BLaER1 (cell line): ENCODE data around the gene AHNAK.

ENCODE experiments used
- H3K27ac ChIP-seq: shearing (Covaris generic); formaldehyde crosslinking; 2 replicates; pipeline ENCODE4 v1.8.1; 2022
- H3K27me3 ChIP-seq: shearing (Covaris generic); formaldehyde crosslinking; 2 replicates; pipeline ENCODE4 v1.8.1; 2022
- H3K36me3 ChIP-seq: shearing (Covaris generic); formaldehyde crosslinking; 2 replicates; pipeline ENCODE4 v1.8.1; 2022
- H3K4me1 ChIP-seq: shearing (Covaris generic); formaldehyde crosslinking; 2 replicates; pipeline ENCODE4 v1.8.1; 2022
- H3K4me2 ChIP-seq: shearing (Covaris generic); formaldehyde crosslinking; 2 replicates; pipeline ENCODE4 v1.8.1; 2022
- H3K4me3 ChIP-seq: shearing (Covaris generic); formaldehyde crosslinking; 2 replicates; pipeline ENCODE4 v1.8.1; 2022
- H3K9ac ChIP-seq: shearing (Covaris generic); formaldehyde crosslinking; 2 replicates; pipeline ENCODE4 v1.8.1; 2022
- H3K9me3 ChIP-seq: shearing (Covaris generic); formaldehyde crosslinking; 2 replicates; pipeline ENCODE4 v1.8.1; 2022
- H4K20me1 ChIP-seq: shearing (Covaris generic); formaldehyde crosslinking; 2 replicates; pipeline ENCODE4 v1.8.1; 2022
- Cebpa-rat ChIP-seq: shearing (Covaris generic); IDR thresholded peaks from 2 replicates; pipeline ENCODE4 v1.8.1; 2022

AHNAK gene

DNA sequence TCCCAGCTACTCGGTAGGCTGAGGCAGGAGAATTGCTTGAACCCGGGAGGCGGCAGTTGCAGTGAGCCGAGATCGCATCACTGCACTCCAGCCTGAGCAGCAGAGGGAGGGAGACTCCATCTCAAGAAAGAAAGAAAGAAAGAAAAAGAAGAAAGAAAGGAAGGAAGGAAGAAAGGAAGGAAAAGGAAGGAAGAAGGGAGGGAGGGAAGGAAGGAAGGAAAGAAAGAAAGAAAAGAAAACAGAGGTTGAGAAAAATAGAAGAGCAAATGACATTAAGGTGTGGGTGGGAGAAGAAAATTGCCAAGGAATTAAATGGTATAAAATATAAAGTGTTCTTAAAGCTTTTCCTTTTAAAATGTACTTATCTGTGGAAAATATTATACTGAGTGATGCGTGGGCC, 49.9 kb downstream of the AHNAK start:
- no peak overlapping the region for H3K4me3 ChIP-seq
- H3K36me3 ChIP-seq = no peaks in the 10 kb centered on the region
- TF ChIP-seq Cebpa-rat = no peak
- no peak overlapping the region for H3K4me2 ChIP-seq
- H4K20me1 ChIP-seq = no peaks in the 10 kb centered on the region
- peaks cover 8% of the 10 kb centered on the region for H3K4me1 ChIP-seq
- H3K9me3 ChIP-seq = no peaks in the 10 kb centered on the region
- H3K9ac ChIP-seq = no peak overlapping the region
- no peak overlapping the region for H3K27ac ChIP-seq
- H3K27me3 ChIP-seq = no peaks in the 10 kb centered on the region

DNA sequence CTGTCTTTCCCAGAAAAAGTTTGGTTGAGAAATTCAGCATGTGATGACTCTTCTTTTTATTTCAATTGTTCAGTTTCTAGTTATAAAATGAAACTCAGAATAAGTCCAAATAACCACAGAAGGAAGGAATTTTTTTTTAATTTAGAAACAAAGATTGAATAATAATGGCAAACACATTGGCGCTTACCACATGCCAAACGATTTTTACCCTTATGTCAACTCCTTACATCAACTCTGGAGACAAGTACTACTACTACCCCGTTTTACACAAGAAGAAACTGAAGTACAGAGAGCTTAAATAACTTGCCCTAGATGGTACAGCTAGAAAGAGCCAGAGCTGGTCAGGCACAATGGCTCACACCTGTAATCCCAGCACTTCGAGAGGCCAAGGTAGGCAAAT, 52.4 kb downstream of the AHNAK start:
- H3K4me2 ChIP-seq = no peak overlapping the region
- no peak overlapping the region for H3K9ac ChIP-seq
- H3K9me3 ChIP-seq = no peaks in the 10 kb centered on the region
- TF ChIP-seq Cebpa-rat = no peak
- H3K36me3 ChIP-seq = no peaks in the 10 kb centered on the region
- H3K4me1 ChIP-seq = peaks cover under 1% of the 10 kb centered on the region
- no peak overlapping the region for H3K4me3 ChIP-seq
- H4K20me1 ChIP-seq = no peaks in the 10 kb centered on the region
- no peak overlapping the region for H3K27ac ChIP-seq
- no peaks in the 10 kb centered on the region for H3K27me3 ChIP-seq

DNA sequence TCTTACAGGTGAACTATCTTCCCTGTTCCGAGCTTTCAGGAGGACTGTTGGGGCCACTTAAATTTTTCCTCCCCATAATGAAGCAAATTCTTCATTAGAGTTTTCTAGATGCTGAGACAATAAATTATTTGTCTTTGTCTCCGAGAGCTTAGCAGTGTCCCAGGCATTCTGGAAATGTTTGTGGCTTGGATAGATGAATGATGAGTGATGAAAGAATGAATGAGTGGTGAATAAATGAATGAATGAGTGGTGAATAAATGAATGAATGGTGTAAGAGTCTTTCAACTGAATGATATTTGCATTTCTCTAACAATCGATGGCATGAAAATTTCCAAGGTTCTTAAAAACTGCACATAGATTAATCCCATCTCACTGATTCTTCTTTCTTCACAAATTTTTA, 52.8 kb downstream of the AHNAK start:
- Histone ChIP-seq H3K27ac (no peak overlapping the region), H3K27me3 (no peaks in the 10 kb centered on the region), H3K36me3 (no peaks in the 10 kb centered on the region), H4K20me1 (no peaks in the 10 kb centered on the region), H3K4me1 (no peaks in the 10 kb centered on the region), H3K4me2 (no peak overlapping the region), H3K4me3 (no peak overlapping the region), H3K9ac (no peak overlapping the region), H3K9me3 (no peaks in the 10 kb centered on the region)
- no peak for TF ChIP-seq Cebpa-rat

DNA sequence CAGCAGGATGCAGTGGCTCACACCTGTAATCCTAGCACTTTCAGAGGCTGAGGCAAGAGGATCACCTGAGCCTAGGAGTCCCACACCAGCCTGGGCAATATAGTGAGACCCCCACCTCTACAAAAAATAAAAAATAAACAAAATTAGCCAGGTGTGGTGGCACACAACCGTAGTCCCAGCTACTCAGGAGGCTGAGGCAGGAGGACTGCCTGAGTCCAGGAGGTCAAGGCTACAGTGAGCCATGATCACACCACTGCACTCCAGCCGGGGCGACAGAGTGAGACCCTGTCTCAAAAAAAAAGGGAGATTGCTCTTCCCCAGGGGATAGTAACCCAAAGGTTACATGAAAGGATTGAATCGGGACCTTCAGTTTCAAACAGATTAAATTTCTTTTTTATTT, 54.0 kb downstream of the AHNAK start:
- H4K20me1 ChIP-seq = no peaks in the 10 kb centered on the region
- no peak overlapping the region for H3K27ac ChIP-seq
- no peak overlapping the region for H3K4me2 ChIP-seq
- H3K4me3 ChIP-seq = no peak overlapping the region
- H3K27me3 ChIP-seq = no peaks in the 10 kb centered on the region
- H3K36me3 ChIP-seq = no peaks in the 10 kb centered on the region
- no peaks in the 10 kb centered on the region for H3K9me3 ChIP-seq
- no peaks in the 10 kb centered on the region for H3K4me1 ChIP-seq
- H3K9ac ChIP-seq = no peak overlapping the region
- no peak for TF ChIP-seq Cebpa-rat

DNA sequence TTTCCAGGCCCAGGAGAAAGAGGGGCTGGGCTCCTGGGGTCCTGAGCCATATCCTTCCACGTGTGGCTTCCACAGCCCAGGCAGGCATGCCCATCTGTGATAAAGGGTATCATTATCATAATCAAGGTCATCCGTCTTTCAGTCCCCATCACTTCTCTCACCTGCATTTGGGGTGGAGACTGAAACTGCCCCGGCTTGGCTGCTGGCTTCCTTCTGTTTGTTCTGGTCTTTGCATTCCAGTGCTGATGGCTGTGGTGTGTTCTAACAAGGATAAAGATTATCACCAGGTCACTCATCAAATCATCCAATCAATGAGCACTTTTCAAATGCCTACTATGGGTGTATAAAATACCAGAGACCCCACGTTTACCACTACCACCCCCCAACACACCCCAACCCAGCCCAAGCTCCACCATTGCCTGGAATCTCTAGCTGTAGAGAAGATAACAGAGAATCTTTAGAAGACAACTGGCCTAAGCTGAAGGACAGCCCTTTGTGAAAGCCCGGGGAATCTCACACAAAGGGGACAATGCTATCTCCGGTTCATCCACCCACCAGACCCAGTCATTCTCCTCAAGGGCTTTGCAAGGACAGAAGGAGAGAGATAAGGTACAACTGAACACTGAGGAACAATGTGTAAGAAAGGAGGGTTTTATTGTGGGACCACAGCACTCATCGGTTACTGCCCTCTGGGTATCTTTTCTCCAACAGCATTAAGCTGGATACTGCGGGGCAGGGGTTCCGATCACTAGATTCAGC, 54.9 kb downstream of the AHNAK start:
- Histone ChIP-seq H3K9ac (no peak overlapping the region), H3K9me3 (no peaks in the 10 kb centered on the region), H3K27me3 (no peaks in the 10 kb centered on the region), H3K27ac (no peak overlapping the region), H3K4me3 (no peak overlapping the region), H4K20me1 (no peaks in the 10 kb centered on the region), H3K36me3 (no peaks in the 10 kb centered on the region), H3K4me2 (no peak overlapping the region), H3K4me1 (no peaks in the 10 kb centered on the region)
- no peak for TF ChIP-seq Cebpa-rat

DNA sequence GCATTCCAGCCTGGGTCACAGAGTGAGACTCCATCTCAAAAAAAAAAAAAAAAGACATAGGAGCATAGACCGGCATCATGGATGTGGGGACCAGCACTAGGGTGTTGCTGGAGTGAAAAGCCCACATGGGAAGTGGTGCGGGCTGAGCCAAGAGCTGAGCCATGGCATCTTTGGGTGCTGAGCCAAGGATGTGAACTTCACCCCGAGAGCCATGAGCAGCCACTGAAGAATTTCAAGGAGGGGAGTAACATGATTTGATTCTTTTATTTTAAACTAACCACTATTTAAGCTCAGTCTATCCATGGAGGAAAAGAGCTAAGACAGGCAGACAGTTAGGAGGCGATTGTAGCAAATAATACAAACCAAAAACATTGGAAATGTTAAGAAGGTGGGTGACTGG, 57.4 kb downstream of the AHNAK start:
- Histone ChIP-seq H3K4me2 (no peak overlapping the region), H3K27ac (no peak overlapping the region), H3K4me3 (no peak overlapping the region), H3K27me3 (no peaks in the 10 kb centered on the region), H3K4me1 (no peaks in the 10 kb centered on the region), H4K20me1 (no peaks in the 10 kb centered on the region), H3K9ac (no peak overlapping the region), H3K36me3 (no peaks in the 10 kb centered on the region), H3K9me3 (no peaks in the 10 kb centered on the region)
- TF ChIP-seq Cebpa-rat = no peak

DNA sequence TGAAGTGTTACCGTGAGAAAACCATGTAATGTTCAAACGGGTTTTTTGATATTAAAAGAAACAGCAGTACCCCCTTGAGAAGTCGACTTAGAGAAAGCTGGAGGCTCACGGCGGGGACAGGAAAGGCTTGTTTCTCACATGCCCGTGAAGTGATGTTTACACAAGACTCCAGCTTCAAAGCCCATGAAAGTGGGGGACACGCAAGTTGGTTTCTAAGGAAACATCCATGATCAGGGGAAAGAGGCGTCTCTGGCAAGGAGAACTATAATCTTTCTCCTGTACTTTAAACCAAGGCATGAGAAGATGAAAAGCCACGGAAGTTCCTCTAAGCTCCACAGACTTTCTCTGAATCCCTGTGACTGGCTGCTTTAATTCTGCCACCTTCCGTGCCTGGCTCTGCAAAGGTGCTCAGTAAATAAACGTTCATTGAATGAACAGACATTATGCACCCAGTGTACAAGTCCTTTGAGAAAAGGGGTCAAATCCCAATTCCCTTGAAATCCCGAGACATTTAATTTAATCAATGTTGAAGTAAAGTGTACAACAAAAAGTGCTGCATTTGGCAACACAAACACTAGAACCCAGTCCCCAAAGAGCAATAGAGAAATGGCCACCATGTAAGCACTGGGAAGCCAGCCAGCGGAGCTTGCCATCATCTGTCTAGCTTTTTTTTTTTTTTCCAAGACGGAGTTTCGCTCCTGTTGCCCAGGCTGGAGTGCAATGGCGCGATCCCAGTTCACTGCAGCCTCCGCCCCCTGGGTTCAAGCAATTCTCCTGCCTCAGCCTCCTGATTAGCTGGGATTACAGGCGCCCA, 58.7 kb downstream of the AHNAK start:
- Histone ChIP-seq H3K4me2 (no peak overlapping the region), H3K4me3 (no peak overlapping the region), H3K9ac (no peak overlapping the region), H3K4me1 (no peaks in the 10 kb centered on the region), H3K36me3 (no peaks in the 10 kb centered on the region), H4K20me1 (no peaks in the 10 kb centered on the region), H3K27ac (no peak overlapping the region), H3K9me3 (no peaks in the 10 kb centered on the region), H3K27me3 (no peaks in the 10 kb centered on the region)
- TF ChIP-seq Cebpa-rat = no peak

DNA sequence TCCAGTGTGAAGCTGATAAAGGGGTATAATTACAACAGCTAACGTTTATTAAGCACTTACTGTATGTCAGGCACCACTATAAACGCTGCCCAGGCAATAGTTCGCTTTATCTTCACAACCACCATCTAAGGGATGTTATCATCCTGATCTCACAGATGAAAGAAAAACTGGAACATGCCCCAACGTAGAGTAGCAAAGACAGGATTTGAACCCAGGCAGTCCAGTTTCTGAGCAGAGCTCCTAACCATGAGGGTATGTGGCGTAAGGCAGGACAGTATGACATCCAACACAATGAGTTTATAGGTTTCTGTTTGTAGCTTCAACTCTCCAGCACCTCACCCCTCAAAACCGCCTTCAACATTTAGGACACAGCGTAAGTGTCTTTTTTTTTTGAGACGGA, 59.5 kb downstream of the AHNAK start:
- H3K36me3 ChIP-seq = no peaks in the 10 kb centered on the region
- H3K4me3 ChIP-seq = no peak overlapping the region
- H3K9me3 ChIP-seq = no peaks in the 10 kb centered on the region
- no peaks in the 10 kb centered on the region for H3K27me3 ChIP-seq
- no peak overlapping the region for H3K9ac ChIP-seq
- TF ChIP-seq Cebpa-rat = no peak
- H3K27ac ChIP-seq = no peak overlapping the region
- H4K20me1 ChIP-seq = no peaks in the 10 kb centered on the region
- H3K4me1 ChIP-seq = no peaks in the 10 kb centered on the region
- no peak overlapping the region for H3K4me2 ChIP-seq

DNA sequence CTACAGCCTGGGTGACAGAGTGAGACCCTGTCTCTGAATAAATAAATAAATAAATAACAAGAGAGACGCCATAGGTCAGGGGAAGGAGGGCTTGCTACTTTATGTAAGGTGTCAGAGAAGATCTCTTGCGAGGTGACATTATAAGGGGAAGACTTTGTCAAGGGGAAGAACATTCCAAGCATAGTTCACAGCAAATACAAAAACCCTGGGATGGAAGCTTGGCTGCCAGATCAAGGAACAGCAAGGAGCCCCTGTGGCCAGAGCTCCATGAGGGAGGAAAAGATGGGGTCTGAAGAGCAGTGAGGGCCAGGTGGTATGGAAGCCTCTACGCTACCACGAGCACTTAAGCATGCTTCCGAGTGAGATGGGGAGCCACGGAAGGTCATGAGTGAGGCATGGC, 62.3 kb downstream of the AHNAK start:
- Histone ChIP-seq H3K4me1 (no peaks in the 10 kb centered on the region), H3K4me3 (no peak overlapping the region), H3K27me3 (0 out of 2 replicates have a peak, but pooled peaks cover 3% of the 10 kb centered on the region), H3K9me3 (no peaks in the 10 kb centered on the region), H3K36me3 (no peaks in the 10 kb centered on the region), H4K20me1 (no peaks in the 10 kb centered on the region), H3K9ac (no peak overlapping the region), H3K4me2 (no peak overlapping the region), H3K27ac (no peak overlapping the region)
- no peak for TF ChIP-seq Cebpa-rat

DNA sequence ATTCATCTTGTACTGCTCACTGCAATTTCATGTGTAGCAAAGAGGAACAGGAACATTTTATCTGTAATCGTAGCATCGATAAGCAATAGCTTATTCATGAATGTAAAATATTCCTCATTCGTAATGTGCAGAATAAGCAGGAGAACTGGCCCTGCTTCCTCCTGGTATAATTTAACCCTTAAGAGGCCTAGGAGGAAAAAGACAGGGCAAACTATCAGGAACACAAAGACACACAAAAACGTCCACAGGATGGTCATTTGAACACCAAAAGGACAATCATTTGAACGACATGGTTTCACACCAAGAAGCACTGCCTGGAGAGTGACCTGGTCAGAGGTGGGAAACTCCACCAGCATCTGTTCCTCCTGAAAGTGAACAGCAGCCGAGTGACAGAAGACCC, 63.9 kb downstream of the AHNAK start:
- Histone ChIP-seq H3K9ac (no peak overlapping the region), H3K27me3 (0 out of 2 replicates have a peak, but pooled peaks cover 3% of the 10 kb centered on the region), H3K27ac (no peak overlapping the region), H3K4me2 (no peak overlapping the region), H3K4me1 (no peaks in the 10 kb centered on the region), H4K20me1 (no peaks in the 10 kb centered on the region), H3K4me3 (no peak overlapping the region), H3K36me3 (no peaks in the 10 kb centered on the region), H3K9me3 (no peaks in the 10 kb centered on the region)
- TF ChIP-seq Cebpa-rat = no peak
